Central memory CD8-positive, alpha-beta T cell (primary cell): ENCODE data around the gene GATAD2B.
A peak's percentile ranks its signal among the peaks of the same experiment; 100 is the strongest.

Experiments used
- ATAC-seq: fragments of 150-1000 bp; cut with Tn5 transposase; replicated peaks from 2 replicates; pipeline ENCODE4 v1.10.0; 2022; ENCODE audit warnings: mild to moderate bottlenecking, moderate FRiP score, moderate number of reproducible peaks; ENCODE audit not compliant: poor library complexity, severe bottlenecking; ENCODE audit errors: extremely low read depth
- DNase-seq, 2 donors: peaks; one replicate each; pipeline ENCODE4 v3.0.0; 2021; ENCODE audit warnings: low spot score in 2 of 2
- H3K27ac Mint-ChIP-seq: one replicate; pipeline ENCODE4 v1.8.0; 2022; ENCODE audit warnings: low read depth, mild to moderate bottlenecking, moderate library complexity, mixed read lengths
- H3K27me3 Mint-ChIP-seq: one replicate; pipeline ENCODE4 v1.8.0; 2022; ENCODE audit warnings: mixed read lengths
- H3K36me3 Mint-ChIP-seq: one replicate; pipeline ENCODE4 v1.8.0; 2022; ENCODE audit warnings: mild to moderate bottlenecking, moderate library complexity, mixed read lengths; ENCODE audit not compliant: insufficient read depth
- H3K4me1 Mint-ChIP-seq: one replicate; pipeline ENCODE4 v1.8.0; 2022; ENCODE audit warnings: mixed read lengths
- H3K4me3 Mint-ChIP-seq: one replicate; pipeline ENCODE4 v1.8.0; 2022; ENCODE audit warnings: mild to moderate bottlenecking, moderate library complexity, mixed read lengths
- H3K9me3 Mint-ChIP-seq: one replicate; pipeline ENCODE4 v1.8.0; 2022; ENCODE audit warnings: mixed read lengths

GATAD2B gene

DNA sequence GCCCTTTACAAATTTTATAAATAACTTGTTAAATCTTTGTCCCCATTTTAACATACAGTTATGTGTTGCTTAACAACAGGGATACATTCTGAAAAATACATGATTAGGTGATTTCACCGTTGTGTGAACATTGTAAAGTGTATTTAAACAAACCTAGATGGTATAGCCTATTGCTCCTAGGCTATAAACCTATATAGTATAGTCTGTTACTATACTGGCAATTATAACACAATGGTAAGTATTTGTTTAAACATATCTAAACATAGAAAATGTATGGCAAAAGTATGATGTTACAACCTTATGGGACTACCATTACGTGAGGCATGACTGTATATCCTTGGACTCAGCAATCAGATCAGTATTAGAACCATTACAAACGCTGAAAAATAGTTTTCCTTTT is 36.6 kb downstream of the GATAD2B start:
- DNase-seq (no peak), ATAC-seq (no peak)
- Mint-ChIP-seq H3K27ac (no peak overlapping the region), H3K9me3 (no peaks in the 10 kb centered on the region), H3K27me3 (no peaks in the 10 kb centered on the region), H3K4me1 (peaks cover 28% of the 10 kb centered on the region), H3K4me3 (no peak overlapping the region), H3K36me3 (peaks cover 19% of the 10 kb centered on the region)

DNA sequence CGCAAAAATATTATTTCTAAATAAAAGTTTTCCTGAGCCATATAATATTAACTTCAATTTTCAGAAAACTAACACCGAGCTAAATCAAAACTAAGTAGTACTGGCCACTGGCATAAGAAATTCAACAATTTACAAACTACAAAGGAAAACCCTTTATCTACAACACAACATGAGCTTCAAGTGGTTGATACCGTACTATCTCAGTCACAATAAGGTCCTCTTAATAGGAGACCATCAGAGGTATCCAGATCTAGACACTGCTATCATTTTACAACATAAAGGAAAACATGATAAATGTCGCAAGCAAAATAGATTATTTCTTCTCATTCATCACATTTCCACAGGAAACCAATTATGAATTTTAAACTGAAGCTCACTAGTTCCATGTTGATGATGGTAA is 39.5 kb downstream of the GATAD2B start:
- Mint-ChIP-seq H3K4me1 (peaks cover 20% of the 10 kb centered on the region), H3K36me3 (peaks cover 16% of the 10 kb centered on the region), H3K4me3 (no peak overlapping the region), H3K27ac (peak overlapping the region; percentile 3), H3K9me3 (no peaks in the 10 kb centered on the region), H3K27me3 (no peaks in the 10 kb centered on the region)
- no peak for DNase-seq
- ATAC-seq: no peak

DNA sequence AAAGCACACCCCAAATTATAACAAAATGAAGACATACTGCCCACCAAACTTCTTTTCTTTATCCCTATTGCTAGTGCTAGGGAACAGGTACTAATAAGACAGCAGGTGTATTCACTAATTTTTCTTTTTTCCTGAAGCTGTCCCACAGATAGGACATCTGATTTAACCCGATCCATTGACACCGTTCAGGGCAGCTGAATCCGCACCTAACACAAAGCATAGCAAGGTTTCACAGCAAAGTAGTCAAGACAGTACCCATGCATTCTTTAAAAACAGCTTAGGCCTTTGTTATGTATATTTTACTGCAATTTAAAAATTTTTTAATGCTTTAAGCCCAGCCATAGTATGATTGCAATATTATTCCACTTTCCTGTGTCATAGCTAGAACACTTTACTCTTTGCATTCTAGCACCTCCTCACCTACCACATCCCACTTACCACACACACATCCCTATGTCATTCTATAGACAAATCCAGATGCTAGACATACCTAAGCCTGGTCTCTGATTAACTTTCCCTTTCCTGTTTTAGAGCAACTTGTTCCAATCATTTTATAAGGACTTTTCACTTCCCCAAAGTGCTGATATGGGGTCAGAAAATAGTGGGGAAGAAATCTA is 40.4 kb downstream of the GATAD2B start:
- Mint-ChIP-seq H3K36me3 (peaks cover 20% of the 10 kb centered on the region), H3K27me3 (no peaks in the 10 kb centered on the region), H3K4me1 (peaks cover 19% of the 10 kb centered on the region), H3K4me3 (no peak overlapping the region), H3K9me3 (no peaks in the 10 kb centered on the region), H3K27ac (no peak overlapping the region)
- DNase-seq: no peak
- no peak for ATAC-seq

DNA sequence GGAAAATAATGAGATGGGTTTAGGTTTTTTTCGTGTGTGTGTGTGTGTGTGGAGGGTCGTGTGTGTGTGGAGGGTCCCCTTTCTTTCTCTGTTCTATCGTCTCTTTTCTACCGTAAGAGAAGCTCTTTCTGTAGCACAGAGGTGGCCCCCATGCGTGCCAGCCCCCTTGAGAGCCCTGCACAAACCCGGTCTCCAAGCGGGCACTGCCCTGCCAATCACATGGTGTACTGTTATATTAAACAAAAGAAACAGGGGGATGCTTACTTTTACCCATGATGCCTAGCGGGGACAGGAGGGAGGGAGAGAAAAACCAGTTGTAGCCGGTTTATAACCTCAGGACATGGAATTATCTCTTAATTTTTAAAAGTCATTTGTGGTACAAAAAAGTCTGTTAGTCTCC is 41.0 kb downstream of the GATAD2B start:
- H3K4me3 Mint-ChIP-seq: no peak overlapping the region
- no peaks in the 10 kb centered on the region for H3K27me3 Mint-ChIP-seq
- H3K27ac Mint-ChIP-seq: no peak overlapping the region
- ATAC-seq (no peak), DNase-seq (no peak)
- peaks cover 14% of the 10 kb centered on the region for H3K4me1 Mint-ChIP-seq
- no peaks in the 10 kb centered on the region for H3K9me3 Mint-ChIP-seq
- peaks cover 20% of the 10 kb centered on the region for H3K36me3 Mint-ChIP-seq

DNA sequence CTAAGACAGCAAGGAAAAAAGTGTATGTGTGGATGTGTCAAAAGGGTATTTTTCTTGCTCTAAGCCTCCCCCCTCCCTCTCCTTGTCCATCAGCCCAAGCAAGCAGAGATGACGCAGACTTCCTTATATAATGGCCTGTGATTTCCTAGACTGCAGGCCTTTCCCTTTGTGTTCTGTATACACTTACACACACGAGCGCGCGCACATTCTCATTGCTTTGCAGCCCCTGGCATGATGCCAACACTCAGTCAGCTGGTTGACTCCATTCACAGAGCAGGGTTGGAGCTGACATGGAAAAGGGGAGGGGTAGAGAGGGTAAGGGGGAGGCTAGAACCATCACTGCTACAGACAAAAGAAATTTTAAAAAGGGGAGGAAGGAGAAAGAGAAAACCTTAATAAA is 41.8 kb downstream of the GATAD2B start:
- DNase-seq (no peak), ATAC-seq (no peak)
- H3K27ac Mint-ChIP-seq: no peak overlapping the region
- H3K36me3 Mint-ChIP-seq: peaks cover 19% of the 10 kb centered on the region
- H3K4me1 Mint-ChIP-seq: peaks cover 16% of the 10 kb centered on the region
- H3K27me3 Mint-ChIP-seq: no peaks in the 10 kb centered on the region
- H3K4me3 Mint-ChIP-seq: no peak overlapping the region
- H3K9me3 Mint-ChIP-seq: no peaks in the 10 kb centered on the region

DNA sequence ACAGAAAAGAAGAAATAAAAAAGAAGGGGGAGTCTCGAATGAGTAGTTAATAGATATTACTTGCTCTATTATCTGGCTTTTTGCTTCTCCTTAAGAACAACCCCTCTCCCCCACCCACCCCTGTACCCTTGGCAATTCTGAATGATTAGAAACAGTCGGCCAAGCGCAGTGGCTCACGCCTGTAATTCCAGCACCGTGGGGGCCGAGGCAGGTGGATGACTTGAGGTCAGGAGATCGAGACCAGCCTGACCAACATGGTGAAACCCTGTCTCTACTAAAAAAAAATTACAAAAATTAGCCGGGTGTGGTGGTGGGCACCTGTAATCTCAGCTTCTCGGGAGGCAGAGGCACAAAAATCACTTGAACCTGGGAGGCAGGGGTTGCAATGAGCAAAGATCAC is 42.7 kb downstream of the GATAD2B start:
- Mint-ChIP-seq H3K4me3 (no peak overlapping the region), H3K27ac (no peak overlapping the region)
- no peak for ATAC-seq

DNA sequence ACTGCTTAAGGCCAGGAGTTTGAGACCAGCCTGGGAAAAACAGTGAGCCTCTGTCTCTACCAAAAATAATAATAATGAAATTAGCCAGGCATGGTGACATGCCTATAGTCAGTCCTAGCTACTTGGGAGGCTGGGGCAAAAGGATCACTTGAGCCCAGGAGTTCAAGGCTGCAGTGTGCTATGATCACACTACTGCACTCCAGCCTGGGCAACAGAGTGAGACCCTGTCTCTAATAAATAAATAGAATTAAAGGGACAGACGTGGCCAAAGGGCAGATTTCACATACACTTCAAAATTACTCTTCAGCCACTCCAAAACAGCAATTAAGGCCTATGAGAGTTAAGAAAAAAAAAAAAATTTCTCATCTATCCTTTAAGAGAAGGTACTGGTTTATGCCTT is 45.7 kb downstream of the GATAD2B start:
- Mint-ChIP-seq H3K9me3 (no peaks in the 10 kb centered on the region), H3K36me3 (peaks cover 26% of the 10 kb centered on the region), H3K4me1 (peaks cover 41% of the 10 kb centered on the region), H3K27me3 (no peaks in the 10 kb centered on the region), H3K27ac (peak overlapping the region; percentile 62), H3K4me3 (no peak overlapping the region)
- ATAC-seq: no peak
- no peak for DNase-seq

More for the DNA sequence above, 42.7 kb downstream of the GATAD2B start:
- Mint-ChIP-seq H3K36me3 (peaks cover 22% of the 10 kb centered on the region), H3K4me1 (peaks cover 20% of the 10 kb centered on the region), H3K9me3 (no peaks in the 10 kb centered on the region), H3K27me3 (no peaks in the 10 kb centered on the region)
- DNase-seq: no peak

DNA sequence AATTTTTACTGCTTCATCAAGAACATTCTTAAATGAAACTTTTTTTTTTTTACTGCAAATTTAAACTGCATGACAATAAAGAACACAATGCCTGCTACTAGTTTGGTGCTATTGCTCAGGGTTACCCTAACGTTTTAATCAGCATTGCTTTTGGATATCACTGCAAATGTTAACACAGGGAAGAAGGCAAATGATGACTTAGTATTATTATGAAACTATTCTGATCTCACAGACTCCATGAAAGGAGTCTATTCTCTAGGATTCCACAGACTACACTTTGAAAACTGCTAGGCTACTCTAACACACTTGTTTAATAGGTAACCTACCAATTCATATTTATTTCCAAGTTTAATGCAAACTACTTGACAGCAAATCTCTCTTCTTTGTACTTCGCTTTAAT is 49.8 kb downstream of the GATAD2B start:
- Mint-ChIP-seq H3K27ac (no peak overlapping the region), H3K9me3 (no peaks in the 10 kb centered on the region), H3K27me3 (no peaks in the 10 kb centered on the region), H3K36me3 (peaks cover 19% of the 10 kb centered on the region), H3K4me3 (no peak overlapping the region), H3K4me1 (peaks cover 35% of the 10 kb centered on the region)
- DNase-seq (no peak), ATAC-seq (no peak)

DNA sequence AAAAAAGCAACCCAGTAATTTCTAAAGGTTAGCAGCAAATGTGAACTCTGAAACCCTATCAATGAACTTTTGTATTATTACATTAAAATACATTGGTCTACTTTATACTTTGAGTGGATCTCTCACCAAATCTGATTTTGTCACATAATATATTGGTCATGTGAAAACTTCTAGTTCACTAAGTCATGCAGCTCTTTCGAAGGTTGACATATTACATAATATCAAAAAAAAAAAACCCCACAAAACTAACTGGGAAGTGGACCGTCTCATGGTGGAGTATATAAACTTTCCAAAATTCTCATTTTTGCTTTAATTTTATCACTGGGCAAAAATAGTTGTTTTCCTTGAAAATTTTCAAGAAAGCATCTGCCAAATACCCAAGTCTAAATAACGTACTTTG is 50.4 kb downstream of the GATAD2B start:
- ATAC-seq (no peak), DNase-seq (no peak)
- Mint-ChIP-seq H3K4me1 (peaks cover 37% of the 10 kb centered on the region), H3K27me3 (no peaks in the 10 kb centered on the region), H3K9me3 (no peaks in the 10 kb centered on the region), H3K27ac (no peak overlapping the region), H3K36me3 (peaks cover 17% of the 10 kb centered on the region), H3K4me3 (no peak overlapping the region)

DNA sequence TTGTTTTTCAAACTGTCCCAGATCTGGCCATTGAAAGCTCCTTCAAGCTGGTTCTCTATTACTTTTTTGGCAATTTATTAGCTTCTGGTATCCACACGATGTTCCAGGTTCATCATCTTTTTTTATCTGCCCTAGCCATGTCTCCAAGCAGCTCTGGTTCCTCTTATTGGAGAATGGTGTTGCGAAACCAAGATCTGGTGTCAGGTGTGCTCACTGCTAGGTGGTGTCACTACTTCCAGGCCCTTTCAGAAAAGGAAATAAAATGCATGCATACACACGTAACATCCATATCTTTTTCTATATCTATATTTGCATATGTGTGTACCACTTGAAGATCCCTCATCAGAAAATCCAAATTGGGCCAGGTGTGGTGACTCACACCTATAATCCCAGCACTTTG is 53.3 kb downstream of the GATAD2B start:
- peaks cover 16% of the 10 kb centered on the region for H3K36me3 Mint-ChIP-seq
- H3K9me3 Mint-ChIP-seq: no peaks in the 10 kb centered on the region
- H3K27ac Mint-ChIP-seq: no peak overlapping the region
- DNase-seq: no peak
- ATAC-seq: no peak
- no peaks in the 10 kb centered on the region for H3K27me3 Mint-ChIP-seq
- no peak overlapping the region for H3K4me3 Mint-ChIP-seq
- H3K4me1 Mint-ChIP-seq: peaks cover 37% of the 10 kb centered on the region

DNA sequence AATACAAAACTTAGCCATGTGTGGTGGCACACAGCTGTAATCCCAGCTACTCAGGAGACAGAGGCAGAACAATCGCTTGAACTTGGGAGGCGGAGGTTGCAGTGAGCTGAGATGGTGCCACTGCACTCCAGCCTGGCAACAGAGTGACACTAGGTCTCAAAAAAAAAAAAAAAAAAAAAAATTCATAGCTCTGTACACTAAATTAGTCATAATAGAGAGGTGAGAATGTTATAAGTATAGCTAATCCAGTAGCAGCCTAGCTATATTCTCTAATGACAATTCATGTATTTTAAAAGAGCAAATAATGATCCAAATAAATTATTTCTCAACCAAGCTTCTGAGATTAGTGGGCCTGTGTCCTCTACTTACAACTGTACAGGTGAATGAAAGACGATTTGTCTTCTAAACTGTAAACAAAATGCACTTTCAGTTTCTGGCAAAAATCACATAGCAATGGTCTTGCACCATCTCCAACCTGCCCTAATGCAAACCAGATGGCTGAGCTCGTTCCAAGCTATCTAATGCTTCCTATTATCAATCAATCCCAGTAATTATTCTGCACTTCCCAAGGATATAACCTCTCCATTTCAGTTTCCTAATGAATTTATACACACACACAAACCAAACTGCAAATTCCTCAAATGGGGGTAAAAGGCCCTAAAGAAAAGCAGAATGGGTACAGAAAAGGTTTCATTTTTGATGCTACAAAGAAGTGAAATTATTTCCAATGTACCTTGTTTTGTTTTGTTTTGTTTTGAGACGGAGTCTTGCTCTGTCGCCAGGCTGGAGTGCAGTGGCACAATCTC is 56.5 kb downstream of the GATAD2B start:
- Mint-ChIP-seq H3K9me3 (no peaks in the 10 kb centered on the region), H3K4me1 (peaks cover 29% of the 10 kb centered on the region), H3K4me3 (no peak overlapping the region), H3K27me3 (no peaks in the 10 kb centered on the region), H3K36me3 (peaks cover 17% of the 10 kb centered on the region), H3K27ac (peak overlapping the region; percentile 38)
- no peak for ATAC-seq
- no peak for DNase-seq

DNA sequence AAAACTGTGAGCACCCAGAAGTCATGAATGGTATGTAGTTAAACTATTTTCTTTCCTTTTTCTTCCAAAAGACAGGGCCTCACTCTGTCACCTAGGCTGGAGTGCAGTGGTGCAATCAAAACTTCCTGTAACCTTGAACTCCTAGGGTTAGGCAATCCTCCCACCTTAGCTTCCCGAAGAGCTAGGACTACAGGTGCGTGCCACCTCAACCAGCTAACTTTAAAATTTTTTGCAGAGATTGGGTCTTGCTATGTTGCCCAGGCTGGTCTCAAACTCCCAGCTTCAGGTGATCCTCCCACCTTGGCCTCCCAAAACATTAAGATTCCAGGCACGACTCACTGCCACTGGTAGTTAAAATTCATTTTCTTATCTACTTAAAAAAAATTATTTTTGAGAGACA is 62.5 kb downstream of the GATAD2B start:
- Mint-ChIP-seq H3K36me3 (peaks cover 14% of the 10 kb centered on the region), H3K27ac (no peak overlapping the region)

DNA sequence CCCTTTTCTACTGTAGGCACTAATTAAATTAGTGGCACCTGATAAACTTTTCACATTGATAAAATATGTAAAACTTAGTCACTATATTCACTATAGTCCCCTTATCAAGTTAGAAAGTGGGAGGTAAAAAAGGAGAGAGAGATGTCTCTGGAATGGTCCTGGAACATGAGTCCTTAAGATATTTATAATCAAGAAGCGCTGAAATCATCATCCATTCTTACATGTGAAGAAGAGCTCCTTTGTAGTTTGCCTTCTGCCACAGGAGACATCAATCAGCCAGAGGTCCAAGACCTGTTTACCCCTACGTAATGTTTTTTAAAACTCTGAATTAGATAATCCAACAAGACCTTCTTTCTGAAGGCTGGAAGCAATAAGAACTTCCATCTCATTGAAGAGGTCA is 65.3 kb downstream of the GATAD2B start:
- no peaks in the 10 kb centered on the region for H3K9me3 Mint-ChIP-seq
- H3K36me3 Mint-ChIP-seq: peaks cover 23% of the 10 kb centered on the region
- H3K27ac Mint-ChIP-seq: no peak overlapping the region
- ATAC-seq: no peak
- no peak overlapping the region for H3K4me3 Mint-ChIP-seq
- peaks cover 31% of the 10 kb centered on the region for H3K4me1 Mint-ChIP-seq
- no peaks in the 10 kb centered on the region for H3K27me3 Mint-ChIP-seq
- no peak for DNase-seq

More for the DNA sequence above, 62.5 kb downstream of the GATAD2B start:
- Mint-ChIP-seq H3K4me1 (peaks cover 28% of the 10 kb centered on the region), H3K9me3 (no peaks in the 10 kb centered on the region), H3K27me3 (no peaks in the 10 kb centered on the region), H3K4me3 (no peak overlapping the region)
- DNase-seq (no peak), ATAC-seq (no peak)
